Mesothelial cell of epicardium (in vitro differentiated cells): ENCODE measurements around the gene MSANTD3. TPM values are rescaled to one million over a fixed set of nuclear protein-coding genes. Genes with fewer than 3 reads are reported as not detected.

ENCODE experiments used
- DNase-seq, 2 experiments: peaks; one replicate each; pipeline ENCODE4 v3.0.0; 2021; ENCODE audit warnings: low spot score in 2 of 2; ENCODE audit not compliant: unreplicated experiment in 2 of 2
- H3K27ac Mint-ChIP-seq: 2 replicates; pipeline ENCODE4 v1.8.0; 2021; ENCODE audit warnings: mixed read lengths
- H3K27me3 Mint-ChIP-seq: 2 replicates; pipeline ENCODE4 v1.8.0; 2021; ENCODE audit warnings: low read depth, mixed read lengths
- H3K36me3 Mint-ChIP-seq: 2 replicates; pipeline ENCODE4 v1.8.0; 2021; ENCODE audit warnings: mixed read lengths
- H3K4me1 Mint-ChIP-seq: 2 replicates; pipeline ENCODE4 v1.8.0; 2021; ENCODE audit warnings: mixed read lengths
- H3K4me3 Mint-ChIP-seq: 2 replicates; pipeline ENCODE4 v1.8.0; 2021; ENCODE audit warnings: mild to moderate bottlenecking, moderate library complexity, mixed read lengths
- H3K9me3 Mint-ChIP-seq: 2 replicates; pipeline ENCODE4 v1.8.0; 2021; ENCODE audit warnings: mixed read lengths
- total RNA-seq: library from RNA; stranded (reverse); gene quantifications from 3 replicates; pipeline ENCODE4 v1.2.1, GENCODE V29; 2021
- TF ChIP-seq, protein P1 (sequence below): fragments of 200-600 bp; sonication (generic); IDR thresholded peaks from one replicate; pipeline ENCODE4 v1.5.0; 2021; ENCODE audit warnings: antibody characterized with exemption; ENCODE audit not compliant: unreplicated experiment

The MSANTD3 gene
- total RNA-seq, 1 donor from 2014 or later: 35.4 TPM

DNA sequence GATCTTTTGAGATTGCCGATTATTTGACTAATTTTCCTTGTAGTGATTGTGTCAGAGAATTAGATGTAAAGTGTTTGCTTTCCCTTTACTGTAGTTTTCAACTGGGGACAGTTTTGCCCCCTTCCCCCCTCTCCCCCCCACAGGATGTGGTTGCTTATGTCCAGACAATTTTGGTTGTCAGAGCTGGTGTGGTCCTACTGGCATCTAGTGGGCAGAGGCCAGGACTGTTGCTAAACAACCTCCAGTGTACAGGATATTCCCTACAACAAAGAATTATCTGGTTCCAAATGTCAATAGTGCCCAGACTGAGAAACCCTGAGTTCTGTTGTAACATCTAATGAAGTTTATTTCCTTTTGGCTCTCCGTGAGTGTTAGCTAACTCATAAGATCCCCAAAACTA lies 66.0 kb downstream of the MSANTD3 start:
- TF ChIP-seq, protein P1, sequence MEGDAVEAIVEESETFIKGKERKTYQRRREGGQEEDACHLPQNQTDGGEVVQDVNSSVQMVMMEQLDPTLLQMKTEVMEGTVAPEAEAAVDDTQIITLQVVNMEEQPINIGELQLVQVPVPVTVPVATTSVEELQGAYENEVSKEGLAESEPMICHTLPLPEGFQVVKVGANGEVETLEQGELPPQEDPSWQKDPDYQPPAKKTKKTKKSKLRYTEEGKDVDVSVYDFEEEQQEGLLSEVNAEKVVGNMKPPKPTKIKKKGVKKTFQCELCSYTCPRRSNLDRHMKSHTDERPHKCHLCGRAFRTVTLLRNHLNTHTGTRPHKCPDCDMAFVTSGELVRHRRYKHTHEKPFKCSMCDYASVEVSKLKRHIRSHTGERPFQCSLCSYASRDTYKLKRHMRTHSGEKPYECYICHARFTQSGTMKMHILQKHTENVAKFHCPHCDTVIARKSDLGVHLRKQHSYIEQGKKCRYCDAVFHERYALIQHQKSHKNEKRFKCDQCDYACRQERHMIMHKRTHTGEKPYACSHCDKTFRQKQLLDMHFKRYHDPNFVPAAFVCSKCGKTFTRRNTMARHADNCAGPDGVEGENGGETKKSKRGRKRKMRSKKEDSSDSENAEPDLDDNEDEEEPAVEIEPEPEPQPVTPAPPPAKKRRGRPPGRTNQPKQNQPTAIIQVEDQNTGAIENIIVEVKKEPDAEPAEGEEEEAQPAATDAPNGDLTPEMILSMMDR: no peak
- no peaks in the 10 kb centered on the region for H3K27me3 Mint-ChIP-seq
- H3K9me3 Mint-ChIP-seq: no peaks in the 10 kb centered on the region
- no peak for DNase-seq
- H3K36me3 Mint-ChIP-seq: no peaks in the 10 kb centered on the region
- no peak overlapping the region for H3K4me3 Mint-ChIP-seq
- peaks cover 13% of the 10 kb centered on the region for H3K4me1 Mint-ChIP-seq
- no peak overlapping the region for H3K27ac Mint-ChIP-seq

DNA sequence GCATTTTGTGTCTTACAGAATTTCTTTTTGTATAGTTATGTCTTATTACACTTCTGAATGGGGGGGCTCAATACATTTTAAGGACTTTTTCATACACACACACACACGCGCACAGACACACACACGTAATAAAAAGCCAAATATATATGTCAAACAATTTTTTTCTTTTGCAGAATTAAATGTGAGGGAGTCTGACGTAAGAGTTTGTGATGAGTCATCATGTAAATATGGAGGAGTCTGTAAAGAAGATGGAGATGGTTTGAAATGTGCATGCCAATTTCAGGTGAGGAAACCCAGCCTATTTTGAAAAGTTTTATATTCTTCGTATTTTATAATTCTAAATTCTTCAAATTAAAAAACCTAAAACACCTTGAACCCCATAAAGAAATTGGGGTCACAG lies 71.6 kb downstream of the MSANTD3 start:
- Mint-ChIP-seq H3K9me3 (peaks cover 18% of the 10 kb centered on the region), H3K27ac (no peak overlapping the region), H3K36me3 (peaks cover 26% of the 10 kb centered on the region), H3K4me3 (no peak overlapping the region), H3K4me1 (peaks cover 7% of the 10 kb centered on the region), H3K27me3 (no peaks in the 10 kb centered on the region)
- DNase-seq: no peak
- TF ChIP-seq, protein P1: no peak

DNA sequence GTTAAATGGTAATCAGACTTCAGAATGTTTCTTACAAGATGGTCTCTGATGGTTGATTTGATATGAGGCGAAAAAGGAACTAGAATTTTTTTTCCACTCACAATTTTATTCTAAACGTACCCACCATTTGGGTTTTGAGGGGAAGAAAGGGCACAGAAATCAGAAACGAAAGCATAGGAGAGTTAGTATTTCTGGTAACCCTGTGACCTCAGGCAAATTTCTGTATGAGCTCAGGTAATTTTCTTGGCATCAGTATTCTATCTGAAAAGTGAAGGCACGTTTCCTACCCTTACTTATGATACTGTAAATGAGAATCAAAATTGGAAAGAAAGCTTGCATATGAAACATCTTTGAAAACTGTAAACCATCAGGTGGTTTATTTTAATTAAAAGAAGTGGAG lies 72.5 kb downstream of the MSANTD3 start:
- H3K27ac Mint-ChIP-seq: no peak overlapping the region
- no peaks in the 10 kb centered on the region for H3K27me3 Mint-ChIP-seq
- no peak for DNase-seq
- H3K4me3 Mint-ChIP-seq: no peak overlapping the region
- peaks cover 18% of the 10 kb centered on the region for H3K9me3 Mint-ChIP-seq
- H3K4me1 Mint-ChIP-seq: peaks cover 6% of the 10 kb centered on the region
- TF ChIP-seq, protein P1: no peak
- H3K36me3 Mint-ChIP-seq: peaks cover 26% of the 10 kb centered on the region

DNA sequence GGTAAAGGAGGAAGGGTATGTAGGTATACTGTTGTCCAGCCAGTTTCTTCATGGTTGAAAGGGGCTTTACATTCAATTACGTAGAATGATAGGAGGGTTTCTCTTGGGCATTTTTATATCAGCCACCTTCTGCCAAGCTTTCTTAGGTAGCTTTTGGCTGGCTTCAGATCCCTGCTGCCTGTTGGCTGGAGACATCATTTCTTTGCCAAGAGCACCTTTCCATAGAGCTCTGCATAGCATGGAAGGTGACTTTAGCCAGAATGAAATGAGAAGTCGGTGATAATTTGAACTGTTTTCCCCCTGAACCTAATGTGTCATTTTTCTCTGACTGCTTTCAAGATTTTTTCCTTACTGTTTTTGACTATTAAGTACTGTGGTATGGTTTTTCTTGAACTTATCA lies 72.9 kb downstream of the MSANTD3 start:
- no peaks in the 10 kb centered on the region for H3K27me3 Mint-ChIP-seq
- no peak overlapping the region for H3K27ac Mint-ChIP-seq
- H3K4me1 Mint-ChIP-seq: peaks cover 5% of the 10 kb centered on the region
- TF ChIP-seq, protein P1: no peak
- H3K36me3 Mint-ChIP-seq: peaks cover 26% of the 10 kb centered on the region
- no peak overlapping the region for H3K4me3 Mint-ChIP-seq
- H3K9me3 Mint-ChIP-seq: peaks cover 18% of the 10 kb centered on the region
- DNase-seq: no peak

Other genes with a start within 250 kb of the MSANTD3 start
- gene TEX10, start 74.2 kb upstream of the MSANTD3 start, total RNA-seq: 35.6 to 36.2 TPM (median 36.1 TPM) in 3 replicates
- 19.6 to 25.5 TPM (median 24.3 TPM) in 3 replicates for gene TMEFF1, start 46.0 kb downstream of the MSANTD3 start, total RNA-seq
- gene CAVIN4, start 150.9 kb downstream of the MSANTD3 start, total RNA-seq: 4.3 to 4.9 TPM (median 4.8 TPM) in 3 replicates